Measurements from ENCODE around the gene HIP1.
"Not testable (repeated sequence)": the region's sequence is repeated elsewhere in the genome, so short reads cannot be mapped to it uniquely, and the experiment has no call there.

Gene HIP1

DNA sequence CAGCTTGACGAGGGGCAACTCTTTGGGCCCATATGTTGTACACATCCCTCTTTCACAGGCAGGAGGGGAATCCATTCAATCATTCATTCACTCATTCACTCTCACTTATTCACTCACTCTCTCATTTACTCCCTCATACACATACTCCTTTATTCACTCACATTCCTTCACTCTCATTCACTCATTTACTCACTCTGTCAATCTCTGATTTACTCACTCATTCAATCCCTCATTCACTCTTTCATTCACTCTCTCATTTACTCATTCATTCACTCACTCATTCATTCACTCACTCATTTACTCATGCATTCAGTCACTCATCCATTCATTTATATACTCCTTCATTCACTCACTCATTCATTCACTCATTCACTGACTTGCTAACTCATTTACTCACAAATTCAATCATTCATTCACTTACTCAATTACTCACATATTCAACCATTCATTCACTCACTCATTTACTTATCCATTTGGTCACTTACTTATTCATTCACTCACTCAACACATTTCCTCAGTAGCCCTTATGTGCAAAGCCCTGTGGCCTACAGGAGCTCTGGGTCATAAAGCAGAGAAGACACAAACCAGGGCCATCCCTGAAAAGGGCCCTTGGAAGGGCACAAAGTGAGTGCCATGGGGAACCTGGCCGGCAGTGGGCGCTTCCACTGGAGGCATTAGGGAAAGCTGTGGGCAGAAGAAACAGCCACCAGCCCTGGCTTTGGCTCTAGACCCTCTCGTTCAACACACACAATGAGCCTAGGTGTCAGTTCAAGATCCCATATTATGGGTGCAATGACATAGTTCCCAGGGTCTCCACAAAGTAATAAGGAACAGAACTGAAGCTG is 26.0 kb downstream of the HIP1 start:
- no peak for DNase-seq

DNA sequence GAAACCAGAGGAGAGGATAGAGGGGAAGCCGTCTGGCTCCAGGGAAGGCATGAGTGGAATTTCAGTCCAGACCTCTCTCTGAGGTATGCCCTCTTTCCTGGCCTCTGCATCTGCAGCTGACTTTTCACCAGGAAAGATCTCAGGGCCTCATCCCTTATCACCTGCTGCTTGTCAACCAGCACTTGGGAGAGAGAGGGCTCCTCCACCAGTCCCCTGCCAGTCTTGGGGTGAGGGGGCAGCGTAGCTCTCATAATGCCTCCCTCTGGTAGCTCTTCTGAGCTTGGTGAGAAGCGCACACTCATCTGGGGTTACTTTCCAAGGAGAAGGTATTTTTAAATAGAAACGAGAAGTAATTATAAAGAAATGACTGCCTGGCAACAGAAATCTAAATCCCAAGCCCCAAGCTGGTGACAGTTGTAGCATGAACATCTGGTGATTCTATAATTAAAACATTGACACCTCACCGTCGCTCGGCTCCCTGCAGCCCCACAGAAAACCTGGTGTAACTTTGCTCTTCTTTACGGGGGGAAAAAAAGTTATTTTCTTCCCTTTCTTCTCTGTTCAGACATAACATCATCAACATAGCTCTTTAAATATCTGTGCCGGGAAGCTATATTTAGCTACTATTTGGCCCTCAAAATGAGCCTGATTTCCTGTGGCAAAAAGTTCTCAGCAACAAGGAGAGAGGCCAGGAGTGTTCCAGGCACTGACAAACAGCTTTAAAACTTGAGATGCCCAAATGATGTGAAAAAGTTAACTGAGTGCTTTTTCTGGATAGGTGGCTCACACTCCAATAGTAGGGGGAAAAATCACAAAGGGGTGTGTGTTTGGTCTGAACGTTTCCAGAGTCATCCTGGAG is 26.9 kb downstream of the HIP1 start:
- DNase-seq, result no peak

DNA sequence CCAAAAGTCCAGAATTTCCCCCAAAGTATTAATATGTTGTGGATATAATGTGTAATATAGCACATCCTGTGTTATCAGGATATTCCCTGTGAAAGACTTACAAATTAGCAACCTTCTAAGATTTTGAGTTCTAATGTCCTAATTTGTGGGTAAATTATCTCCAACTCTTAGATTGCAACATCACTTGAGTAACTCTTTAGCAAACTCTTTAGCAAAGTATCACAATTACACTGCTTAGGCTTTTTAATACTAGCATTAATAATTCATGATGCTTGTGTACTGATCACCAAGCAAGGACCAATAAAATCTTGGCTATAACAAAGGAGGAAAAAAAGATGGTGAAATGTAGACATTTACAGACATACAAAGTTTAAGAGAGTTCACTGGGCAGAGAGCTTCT is 27.7 kb downstream of the HIP1 start:
- DNase-seq, result no peak

DNA sequence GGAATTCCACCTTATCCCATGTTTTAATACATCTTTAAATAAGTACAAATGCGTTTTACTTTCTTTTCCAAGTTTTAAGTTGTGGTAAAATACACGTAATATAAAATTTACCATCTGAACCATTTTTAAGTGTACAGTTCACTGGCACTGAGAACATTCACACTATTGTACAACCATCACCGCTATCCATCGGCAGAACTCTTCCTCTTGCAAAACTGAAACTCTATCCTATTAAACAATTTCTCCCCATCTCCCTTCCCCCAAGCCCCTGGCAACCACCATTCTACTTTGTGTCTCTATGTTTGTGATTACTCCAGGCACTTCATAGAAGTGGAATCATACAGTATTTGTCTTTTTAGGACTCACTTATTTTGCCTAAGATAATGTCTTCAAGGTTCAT is 33.8 kb downstream of the HIP1 start:
- no peak for DNase-seq

DNA sequence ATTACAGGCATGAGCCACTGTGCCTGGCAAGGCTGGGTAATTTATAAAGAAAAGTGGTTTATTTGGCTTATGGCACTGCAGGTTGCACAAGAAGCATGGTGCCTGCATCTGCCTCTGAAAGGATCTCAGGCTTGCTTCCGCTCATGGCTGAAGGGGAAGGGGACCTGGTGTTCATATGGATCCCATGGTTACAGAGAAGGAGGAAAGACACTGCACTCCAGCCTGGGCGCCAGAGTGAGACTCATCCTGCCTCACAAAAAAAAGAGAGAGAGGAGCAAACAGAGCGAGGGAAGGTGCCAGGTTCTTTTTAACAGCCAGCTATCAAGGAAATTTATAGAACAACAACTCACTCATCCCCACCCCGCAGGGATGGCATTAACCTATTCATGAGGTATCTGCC is 36.2 kb downstream of the HIP1 start:
- no peak for DNase-seq

DNA sequence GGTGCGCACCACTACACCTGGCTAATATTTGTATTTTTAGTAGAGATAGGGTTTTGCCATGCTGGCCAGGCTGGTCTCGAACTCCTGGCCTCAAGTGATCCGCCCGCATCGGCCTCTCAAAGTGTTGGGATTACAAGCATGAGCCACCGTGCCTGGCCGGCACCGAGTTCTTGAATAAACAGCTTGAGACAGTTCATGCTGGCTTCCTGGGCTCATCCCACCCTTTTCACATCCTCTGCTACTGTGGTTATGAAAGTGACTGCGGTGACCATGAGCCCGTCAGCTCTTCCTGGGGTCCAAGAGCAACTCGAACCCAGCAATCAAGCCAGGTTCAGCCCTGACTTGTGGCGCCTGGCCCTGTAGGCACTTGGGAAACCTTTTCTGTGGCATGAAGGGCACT is 38.7 kb downstream of the HIP1 start:
- no peak for DNase-seq

DNA sequence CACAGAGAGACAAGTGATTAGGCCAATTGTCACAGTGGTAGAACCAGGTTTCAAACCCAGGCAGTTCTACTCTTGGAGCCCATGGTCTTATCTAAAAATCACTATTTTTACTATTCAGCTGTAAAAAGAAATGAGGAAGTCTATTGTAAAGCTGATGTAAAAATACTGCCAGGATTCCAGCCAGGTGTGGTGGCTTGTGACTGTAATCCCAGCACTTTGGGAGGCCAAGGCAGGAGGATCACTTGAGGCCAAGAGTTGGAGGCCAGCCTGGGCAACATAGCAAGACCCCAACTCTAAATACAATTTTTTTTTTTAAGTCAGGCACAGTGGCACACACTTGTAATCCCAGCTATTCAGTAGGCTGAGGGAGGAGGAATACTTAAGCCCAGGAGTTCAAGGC is 40.4 kb downstream of the HIP1 start:
- DNase-seq, result no peak

DNA sequence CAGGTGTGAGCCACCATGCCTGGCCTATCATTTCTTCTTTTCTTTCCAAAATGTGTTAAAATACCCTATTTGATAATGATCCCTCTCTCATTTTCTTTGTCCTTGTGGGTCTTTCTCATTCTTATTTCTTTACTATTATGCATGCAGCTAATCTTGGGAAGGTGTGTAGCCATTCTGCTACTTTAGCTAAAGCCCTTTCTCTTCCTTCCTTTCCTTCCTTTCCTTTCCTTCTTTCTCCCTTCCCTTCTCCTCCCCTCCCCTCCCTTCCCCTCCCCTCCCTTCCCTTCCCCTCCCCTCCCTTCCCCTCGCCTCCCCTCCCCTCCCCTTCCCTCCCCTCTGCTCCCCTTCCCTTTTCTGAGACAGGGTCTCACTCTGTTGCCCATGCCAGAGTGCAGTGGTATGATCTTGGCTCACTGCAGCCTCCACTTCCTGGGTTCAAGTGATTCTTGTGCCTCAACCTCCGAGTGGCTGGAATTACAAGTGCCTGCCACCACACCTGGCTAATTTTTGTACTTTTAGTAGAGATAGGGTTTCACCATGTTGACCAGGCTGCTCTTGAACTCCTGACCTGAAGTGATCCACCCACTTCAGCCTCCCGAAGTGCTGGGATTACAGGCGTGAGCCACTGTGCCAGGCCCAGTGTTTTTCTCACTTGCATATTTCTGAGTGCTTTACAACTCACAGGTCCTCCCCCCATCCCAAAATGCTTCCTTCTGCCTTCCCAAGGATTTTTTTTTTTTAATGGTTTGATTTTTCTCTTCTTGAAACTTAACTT is 42.3 kb downstream of the HIP1 start:
- DNase-seq, result no peak

DNA sequence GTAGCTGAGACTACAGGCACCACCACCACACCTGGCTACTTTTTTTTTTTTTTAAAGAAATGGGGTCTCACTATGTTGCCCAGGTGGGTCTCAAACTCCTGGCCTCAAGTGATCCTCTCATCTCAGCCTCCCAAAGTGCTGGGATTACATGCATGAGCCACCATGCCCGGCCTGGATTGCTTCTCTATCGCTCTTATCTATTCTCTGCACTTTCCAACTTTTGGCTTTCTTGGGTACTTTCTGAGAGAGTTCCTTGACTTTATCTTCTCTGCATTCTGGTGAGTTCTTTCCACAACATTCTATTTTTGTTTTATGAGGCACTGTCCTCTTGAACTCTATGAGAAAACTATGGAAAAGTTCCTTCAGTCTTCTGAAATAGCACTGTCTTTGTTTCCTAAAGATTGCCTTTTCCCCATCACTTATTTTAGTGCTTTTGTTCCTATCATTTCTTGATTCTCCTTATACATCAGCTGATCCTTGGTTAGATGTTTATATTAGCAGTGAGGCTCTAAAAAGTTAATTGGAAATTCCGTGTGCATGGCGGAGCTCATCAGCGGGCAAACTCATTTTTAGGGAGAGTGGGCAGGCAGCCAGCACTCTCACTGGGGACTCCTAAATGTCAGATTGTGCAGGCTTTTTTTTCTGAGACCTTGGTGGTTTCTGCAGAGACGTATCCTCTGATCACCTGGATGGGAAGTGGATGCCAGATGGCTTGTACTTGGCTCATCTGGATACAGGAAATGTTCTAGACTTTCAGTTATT is 43.9 kb downstream of the HIP1 start:
- DNase-seq, result no peak

DNA sequence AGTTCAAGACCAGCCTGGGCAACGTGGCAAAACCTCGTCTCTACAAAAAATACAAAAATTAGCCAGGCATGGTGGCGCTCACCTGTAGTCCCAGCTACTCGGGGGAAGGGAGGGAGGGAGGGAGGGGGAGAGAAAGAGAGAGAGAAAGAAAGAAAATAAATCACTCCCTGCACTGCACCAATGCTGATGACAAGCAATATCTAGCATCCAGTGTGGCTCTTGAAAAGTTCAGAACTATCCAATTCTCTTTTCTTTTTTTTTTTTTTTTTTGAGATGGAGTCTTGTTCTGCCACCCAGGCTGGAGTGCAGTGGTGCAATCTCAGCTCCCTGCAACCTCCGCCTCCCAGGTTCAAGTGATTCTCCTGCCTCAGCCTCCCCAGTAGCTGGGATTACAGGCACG is 45.1 kb downstream of the HIP1 start:
- DNase-seq, result not testable (repeated sequence)

DNA sequence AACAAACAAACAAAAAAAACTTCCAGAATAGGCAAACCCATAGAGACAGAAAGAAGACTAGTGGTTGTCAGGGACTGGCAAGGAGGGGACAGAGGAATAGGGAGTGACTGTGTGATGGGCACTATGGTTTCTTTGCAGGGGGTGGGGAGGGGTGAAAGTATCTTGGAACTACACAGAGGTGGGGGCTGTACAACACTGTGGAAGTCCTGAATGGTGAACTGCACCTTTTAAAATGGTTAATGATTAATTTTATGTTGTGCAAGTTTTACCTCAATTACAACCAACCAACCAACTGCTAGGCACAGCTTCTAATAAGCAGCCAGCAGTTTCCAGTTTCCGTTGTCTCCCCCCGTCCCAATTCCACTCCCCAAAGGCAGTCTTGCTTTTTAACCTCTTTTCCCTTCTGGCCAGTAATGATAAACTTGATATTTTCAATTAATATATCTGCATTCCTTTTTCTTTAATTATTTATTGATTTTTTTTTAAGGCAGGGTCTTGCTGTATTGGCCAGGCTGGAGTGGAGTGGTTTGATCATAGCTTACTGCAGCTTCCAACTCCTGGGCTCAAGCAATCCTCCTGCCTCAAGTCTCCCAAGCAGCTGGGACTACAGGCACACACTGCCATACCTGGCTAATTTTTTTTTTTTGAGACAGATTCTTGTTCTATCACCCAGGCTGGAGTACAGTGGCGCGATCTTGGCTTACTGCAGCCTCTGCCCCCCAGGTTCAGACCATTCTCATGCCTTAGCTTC is 46.8 kb downstream of the HIP1 start:
- DNase-seq, result no peak

DNA sequence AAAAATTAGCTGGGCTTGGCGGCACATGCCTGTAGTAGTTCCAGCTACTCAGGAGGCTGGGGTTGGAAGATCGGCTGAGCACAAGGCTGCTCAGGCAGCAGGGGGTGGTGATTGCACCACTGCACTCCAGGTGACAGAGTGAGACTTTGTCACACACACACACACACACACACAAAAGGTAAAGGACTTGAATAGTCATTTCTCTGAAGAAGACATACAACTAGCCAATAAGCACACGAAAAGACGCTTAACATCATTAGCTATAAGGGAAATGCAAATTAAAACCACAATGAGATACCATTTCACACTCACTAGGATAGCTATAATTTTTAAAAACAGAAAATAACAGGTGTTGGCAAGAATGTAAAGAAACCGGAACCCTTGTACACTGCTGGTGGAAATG is 48.6 kb downstream of the HIP1 start:
- DNase-seq, result no peak

DNA sequence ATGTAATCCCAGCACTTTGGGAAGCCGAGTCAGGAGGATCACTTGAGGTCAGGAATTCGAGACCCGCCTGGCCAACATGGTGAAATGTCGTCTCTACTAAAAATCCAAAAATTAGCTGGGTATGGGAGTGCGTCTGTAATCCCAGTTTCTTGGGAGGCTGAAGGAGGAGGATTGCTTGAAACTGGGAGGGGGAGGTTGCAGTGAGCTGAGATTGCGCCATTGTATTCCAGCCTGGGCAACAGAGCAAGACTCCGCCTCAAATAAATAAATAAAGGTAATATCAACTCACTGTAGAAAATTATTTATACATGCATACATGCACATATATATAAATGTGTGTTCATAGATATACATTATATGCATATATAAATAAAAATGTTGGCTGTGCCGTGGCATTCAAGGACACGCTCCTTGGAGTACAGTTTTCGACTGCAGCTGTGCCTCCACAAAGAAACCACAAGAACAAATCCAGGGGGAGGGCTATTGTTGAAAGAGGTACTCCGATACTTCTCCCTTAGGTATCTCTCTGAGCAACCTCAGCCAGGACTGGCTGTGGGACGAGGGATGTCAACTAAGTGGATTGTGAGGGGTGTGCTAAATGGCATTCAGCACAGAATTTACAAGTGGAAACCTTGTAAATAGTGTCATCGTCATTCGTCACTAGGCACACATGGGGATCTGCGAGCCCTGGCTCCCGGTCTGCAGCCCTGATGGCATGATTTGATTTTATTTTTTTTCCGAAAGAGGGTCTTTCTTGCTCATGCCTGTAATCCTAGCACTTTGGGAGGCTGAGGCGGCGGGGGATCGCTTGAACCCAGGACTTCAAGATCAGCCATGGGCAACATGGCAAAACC is 49.3 kb downstream of the HIP1 start:
- no peak for DNase-seq

DNA sequence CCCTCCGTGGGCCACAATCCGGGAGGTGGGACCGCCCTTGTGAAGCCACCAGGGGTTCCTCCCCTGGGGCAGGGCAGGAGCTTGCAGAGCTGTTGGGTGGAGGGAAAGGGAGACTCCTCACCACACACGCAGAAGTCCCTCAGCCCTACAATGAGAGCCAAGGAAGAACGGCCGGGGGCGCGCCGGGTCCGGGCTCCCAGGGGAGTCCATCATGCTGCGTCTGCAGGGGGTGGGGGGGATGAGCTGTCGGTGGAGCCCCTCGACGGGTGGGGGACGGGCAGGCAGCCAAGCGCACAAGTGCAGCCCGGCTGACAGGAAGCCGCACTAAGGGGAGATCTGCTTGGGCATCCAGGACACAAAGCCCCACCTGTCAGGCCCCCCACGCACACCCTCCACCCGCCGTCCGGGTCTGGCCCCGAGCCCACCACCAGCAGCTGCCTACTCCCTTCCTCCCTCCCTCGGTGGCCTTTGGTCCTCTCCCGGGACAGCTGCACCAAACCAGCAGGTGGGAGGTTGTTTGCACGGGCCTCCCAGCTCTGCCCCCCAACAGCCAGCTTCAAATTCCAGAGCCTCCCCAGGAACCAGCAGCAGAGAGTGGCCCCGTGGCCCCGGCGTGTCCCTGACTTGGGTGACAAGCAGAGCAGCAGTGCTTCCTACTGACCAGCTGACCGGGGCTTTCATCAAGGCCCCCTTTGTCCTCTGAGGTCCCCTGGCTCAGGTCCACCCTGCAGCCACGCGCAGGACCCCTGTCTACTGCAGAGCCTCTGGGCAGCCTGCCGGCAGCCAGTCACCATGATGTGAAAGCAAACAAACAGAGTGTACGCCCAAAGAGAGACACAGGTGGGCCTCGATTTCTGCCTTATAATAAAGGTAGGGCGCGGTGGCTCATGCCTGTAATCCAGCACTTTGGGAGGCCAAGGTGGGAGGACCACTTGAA is 50.3 kb downstream of the HIP1 start:
- DNase-seq, result no peak

DNA sequence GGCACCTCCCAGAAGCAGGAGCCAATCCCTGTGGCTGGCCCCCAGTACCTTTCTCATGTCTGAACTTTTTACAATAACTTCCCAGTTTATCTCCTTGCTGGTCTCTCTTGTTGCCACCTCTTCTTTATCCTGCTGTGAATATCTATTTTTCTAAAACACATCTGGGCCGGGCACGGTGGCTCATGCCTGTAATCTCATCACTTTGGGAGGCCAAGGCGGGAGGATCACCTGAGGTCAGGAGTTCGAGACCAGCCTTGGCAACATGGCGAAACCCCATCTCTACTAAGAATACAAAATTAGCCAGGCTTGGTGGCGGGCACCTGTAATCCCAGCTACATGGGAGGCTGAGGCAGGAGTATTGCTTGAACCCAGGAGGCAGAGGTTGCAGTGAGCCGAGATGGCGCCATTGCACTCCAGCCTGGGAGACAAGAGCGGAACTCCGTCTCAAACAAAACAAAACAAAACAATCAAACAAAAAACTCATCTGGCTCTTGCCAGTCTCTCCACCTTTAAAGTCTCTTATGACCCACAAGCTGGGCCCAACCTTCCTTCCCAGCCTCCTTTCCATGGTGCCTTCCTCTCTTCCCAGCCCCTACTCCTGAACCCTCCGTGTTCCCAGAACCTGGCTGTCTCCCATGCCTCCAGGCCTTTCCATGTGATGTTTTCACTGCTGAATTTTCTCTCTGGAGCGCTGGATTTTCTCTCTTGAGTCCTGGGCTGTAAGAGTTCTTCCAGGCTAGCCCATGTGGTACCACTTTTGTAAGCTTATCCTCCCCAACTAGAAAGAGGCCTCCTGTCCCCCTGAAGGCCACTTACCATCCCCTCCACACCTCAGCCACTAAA is 51.3 kb downstream of the HIP1 start:
- no peak for DNase-seq

DNA sequence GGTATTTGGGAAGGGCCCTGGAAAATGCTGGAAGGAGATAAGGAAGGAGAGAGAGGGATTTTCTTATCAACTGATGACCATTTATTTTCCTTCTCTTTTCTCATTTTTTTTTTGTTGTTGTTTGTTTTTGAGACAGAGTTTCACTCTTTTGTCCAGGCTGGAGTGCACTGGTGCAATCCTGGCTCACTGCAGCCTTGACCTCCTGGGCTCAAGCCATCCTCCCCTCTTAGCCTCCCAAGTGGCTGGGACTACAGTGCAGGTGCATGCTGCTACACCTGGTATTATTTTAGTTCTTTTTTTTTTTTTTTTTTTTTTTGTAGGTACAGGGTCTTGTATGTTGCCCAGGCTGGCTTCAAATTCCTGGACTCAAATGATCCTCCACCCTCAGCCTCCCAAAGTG is 52.2 kb downstream of the HIP1 start:
- no peak for DNase-seq

DNA sequence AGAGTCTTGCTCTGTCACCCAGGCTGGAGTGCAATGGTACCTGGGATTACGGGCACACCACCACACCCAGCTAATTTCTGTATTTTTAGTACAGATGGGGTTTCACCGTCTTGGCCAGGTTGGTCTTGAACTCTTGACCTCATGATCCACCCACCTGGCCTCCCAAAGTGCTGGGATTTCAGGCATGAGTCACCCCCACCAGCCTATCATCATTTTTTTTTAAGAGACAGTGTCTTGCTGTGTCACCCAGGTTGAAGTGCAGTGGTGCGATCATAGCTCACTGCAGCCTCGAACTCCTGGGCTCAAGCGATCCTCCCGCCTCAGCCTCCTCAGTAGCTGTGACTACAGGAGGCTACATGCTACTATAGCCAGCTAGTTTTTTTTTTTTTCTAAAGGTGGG is 56.7 kb downstream of the HIP1 start:
- not testable (repeated sequence) for DNase-seq

DNA sequence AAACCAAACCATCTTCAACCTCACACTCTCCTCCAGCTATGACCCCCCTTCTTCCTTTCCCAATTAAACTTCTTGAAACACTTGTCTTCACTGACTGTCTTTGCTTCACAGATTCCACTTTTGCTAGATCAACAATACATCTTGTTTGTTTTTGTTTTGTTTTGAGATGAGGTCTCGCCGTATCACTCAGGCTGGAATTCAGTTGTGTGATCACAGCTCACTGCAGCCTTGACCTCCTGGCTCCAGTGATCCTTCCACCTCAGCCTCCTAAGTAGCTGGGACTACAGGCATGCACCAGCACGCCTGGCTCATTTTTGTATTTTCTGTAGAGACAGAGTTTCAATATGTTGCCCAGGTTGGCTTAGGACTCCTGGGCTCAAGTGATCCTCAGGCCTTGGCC is 59.7 kb downstream of the HIP1 start:
- no peak for DNase-seq

DNA sequence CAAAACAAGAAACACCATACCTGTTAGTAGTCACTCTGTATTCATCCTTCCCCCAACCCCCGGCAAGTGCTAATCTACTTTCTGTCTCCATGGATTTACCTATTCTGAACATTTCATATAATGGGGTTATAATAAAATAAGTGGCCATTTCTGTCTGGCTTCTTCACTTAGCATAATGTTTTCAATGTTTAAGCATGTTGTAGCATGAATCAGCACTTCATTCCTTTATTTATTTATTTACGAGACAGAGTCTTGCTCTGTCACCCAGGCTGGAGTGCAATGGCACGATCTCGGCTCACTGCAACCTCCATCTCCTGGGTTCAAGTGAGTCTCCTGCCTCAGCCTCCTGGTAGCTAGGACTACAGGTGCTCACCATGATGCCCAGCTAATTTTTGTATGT is 69.2 kb downstream of the HIP1 start:
- no peak for DNase-seq

All from central memory CD4-positive, alpha-beta T cell (primary cell).